Measurements from ENCODE around the gene TRMT44.

TRMT44 gene

GRCh38 chr4:8516061-8516573 is 75.5 kb downstream of the TRMT44 start:
- H2AK5ac ChIP-seq (ENCODE audit: low read length, severe bottlenecking): no peak overlapping the region
- peak overlapping the region in 1 of 2 experiments; percentile 9 for H3K14ac ChIP-seq (ENCODE audit: low read length in 2 of 2)
- no peak overlapping the region for H3K27ac ChIP-seq (ENCODE audit: low read length, poor library complexity, severe bottlenecking)
- H4K8ac ChIP-seq (ENCODE audit: low read length): no peak overlapping the region
- no peak overlapping the region for H4K91ac ChIP-seq (ENCODE audit: low read length)
- H3K9me3 ChIP-seq (ENCODE audit: control insufficient read depth, low read length): peaks cover 12% of the 10 kb centered on the region
- no peak overlapping the region for H2BK120ac ChIP-seq (ENCODE audit: low read depth, low read length)
- WGBS: 75% methylated on average over 14 of the region's 14 CpGs
- no peak overlapping the region for H3K4me2 ChIP-seq (ENCODE audit: low read length, poor library complexity, severe bottlenecking)
- no peaks in the 10 kb centered on the region for H3K79me1 ChIP-seq (replicated peaks; ENCODE audit: low read length, poor library complexity, severe bottlenecking)
- no peak overlapping the region for H3K18ac ChIP-seq (ENCODE audit: low read depth in 1 of 2, low read length in 2 of 2)
- no peak overlapping the region for H2BK12ac ChIP-seq (ENCODE audit: low read length in 2 of 2)
- H3K23ac ChIP-seq (ENCODE audit: low read length in 2 of 2): no peak overlapping the region
- no peak overlapping the region for H3K9ac ChIP-seq (ENCODE audit: low read length)
- DNase-seq: peak; percentile 14
- H3K27me3 ChIP-seq (ENCODE audit: control insufficient read depth in 1 of 2, insufficient read depth in 1 of 2, low read length in 2 of 2): no peaks in the 10 kb centered on the region
- no peak overlapping the region for H2BK15ac ChIP-seq (ENCODE audit: low read depth, poor library complexity, severe bottlenecking)
- no peak overlapping the region for H2AFZ ChIP-seq (ENCODE audit: low read depth, low read length)
- no peak overlapping the region for H3K4ac ChIP-seq (ENCODE audit: low read depth in 1 of 2, low read length in 2 of 2)
- H3K4me3 ChIP-seq (ENCODE audit: insufficient read depth in 1 of 2, low read depth in 1 of 2, low read length in 2 of 2): no peak overlapping the region
- no peaks in the 10 kb centered on the region for H3K36me3 ChIP-seq (ENCODE audit: control insufficient read depth in 1 of 2, insufficient read depth in 2 of 2, low read depth in 1 of 2, low read length in 2 of 2)
- H2BK5ac ChIP-seq (ENCODE audit: low read depth, low read length, poor library complexity, severe bottlenecking): no peak overlapping the region
- H3K4me1 ChIP-seq (ENCODE audit: control insufficient read depth, insufficient read depth, low read depth, low read length): peaks cover 11% of the 10 kb centered on the region

GRCh38 chr4:8516996-8517550 is 76.5 kb downstream of the TRMT44 start:
- DNase-seq: no peak
- Histone ChIP-seq H3K18ac (ENCODE audit: low read depth in 1 of 2, low read length in 2 of 2) (no peak overlapping the region), H3K9ac (ENCODE audit: low read length) (no peak overlapping the region), H2BK12ac (ENCODE audit: low read length in 2 of 2) (no peak overlapping the region), H3K4me3 (ENCODE audit: insufficient read depth in 1 of 2, low read depth in 1 of 2, low read length in 2 of 2) (no peak overlapping the region), H3K4me1 (ENCODE audit: control insufficient read depth, insufficient read depth, low read depth, low read length) (peaks cover 11% of the 10 kb centered on the region), H3K9me3 (ENCODE audit: control insufficient read depth, low read length) (peaks cover 21% of the 10 kb centered on the region), H3K79me1 (replicated peaks; ENCODE audit: low read length, poor library complexity, severe bottlenecking) (no peaks in the 10 kb centered on the region), H3K27me3 (ENCODE audit: control insufficient read depth in 1 of 2, insufficient read depth in 1 of 2, low read length in 2 of 2) (no peaks in the 10 kb centered on the region), H2AFZ (ENCODE audit: low read depth, low read length) (no peak overlapping the region), H4K91ac (ENCODE audit: low read length) (peak overlapping the region; percentile 48), H2BK15ac (ENCODE audit: low read depth, poor library complexity, severe bottlenecking) (no peak overlapping the region), H3K23ac (ENCODE audit: low read length in 2 of 2) (no peak overlapping the region), H3K4me2 (ENCODE audit: low read length, poor library complexity, severe bottlenecking) (no peak overlapping the region), H3K27ac (ENCODE audit: low read length, poor library complexity, severe bottlenecking) (no peak overlapping the region), H3K14ac (ENCODE audit: low read length in 2 of 2) (peak overlapping the region in 1 of 2 experiments; percentile 48), H2BK5ac (ENCODE audit: low read depth, low read length, poor library complexity, severe bottlenecking) (no peak overlapping the region), H2BK120ac (ENCODE audit: low read depth, low read length) (no peak overlapping the region), H2AK5ac (ENCODE audit: low read length, severe bottlenecking) (no peak overlapping the region), H3K4ac (ENCODE audit: low read depth in 1 of 2, low read length in 2 of 2) (no peak overlapping the region), H3K36me3 (ENCODE audit: control insufficient read depth in 1 of 2, insufficient read depth in 2 of 2, low read depth in 1 of 2, low read length in 2 of 2) (no peaks in the 10 kb centered on the region), H4K8ac (ENCODE audit: low read length) (no peak overlapping the region)
- 77% methylated on average over 5 of the region's 5 CpGs for WGBS

- no peak overlapping the region for H3K27ac ChIP-seq (ENCODE audit: low read length, poor library complexity, severe bottlenecking)
- no peaks in the 10 kb centered on the region for H3K36me3 ChIP-seq (ENCODE audit: control insufficient read depth in 1 of 2, insufficient read depth in 2 of 2, low read depth in 1 of 2, low read length in 2 of 2)
- H2BK15ac ChIP-seq (ENCODE audit: low read depth, poor library complexity, severe bottlenecking): no peak overlapping the region
- no peak overlapping the region for H3K18ac ChIP-seq (ENCODE audit: low read depth in 1 of 2, low read length in 2 of 2)
- no peak overlapping the region for H3K4me3 ChIP-seq (ENCODE audit: insufficient read depth in 1 of 2, low read depth in 1 of 2, low read length in 2 of 2)
- H3K4me1 ChIP-seq (ENCODE audit: control insufficient read depth, insufficient read depth, low read depth, low read length): peaks cover 11% of the 10 kb centered on the region
- no peak overlapping the region for H3K23ac ChIP-seq (ENCODE audit: low read length in 2 of 2)
- H3K14ac ChIP-seq (ENCODE audit: low read length in 2 of 2): no peak overlapping the region
- H3K79me1 ChIP-seq (replicated peaks; ENCODE audit: low read length, poor library complexity, severe bottlenecking): no peaks in the 10 kb centered on the region
- 86% methylated on average over 12 of the region's 13 CpGs for WGBS
- peaks cover 26% of the 10 kb centered on the region for H3K9me3 ChIP-seq (ENCODE audit: control insufficient read depth, low read length)
- no peak overlapping the region for H3K4ac ChIP-seq (ENCODE audit: low read depth in 1 of 2, low read length in 2 of 2)
- H2BK120ac ChIP-seq (ENCODE audit: low read depth, low read length): no peak overlapping the region
- no peak overlapping the region for H4K91ac ChIP-seq (ENCODE audit: low read length)
- H3K9ac ChIP-seq (ENCODE audit: low read length): no peak overlapping the region
- H3K27me3 ChIP-seq (ENCODE audit: control insufficient read depth in 1 of 2, insufficient read depth in 1 of 2, low read length in 2 of 2): no peaks in the 10 kb centered on the region
- no peak overlapping the region for H2AFZ ChIP-seq (ENCODE audit: low read depth, low read length)
- no peak overlapping the region for H2BK5ac ChIP-seq (ENCODE audit: low read depth, low read length, poor library complexity, severe bottlenecking)
- H3K4me2 ChIP-seq (ENCODE audit: low read length, poor library complexity, severe bottlenecking): no peak overlapping the region
- H2AK5ac ChIP-seq (ENCODE audit: low read length, severe bottlenecking): no peak overlapping the region
- H2BK12ac ChIP-seq (ENCODE audit: low read length in 2 of 2): no peak overlapping the region
- DNase-seq: no peak
- H4K8ac ChIP-seq (ENCODE audit: low read length): no peak overlapping the region
Measured at GRCh38 chr4:8517946-8518345, 77.4 kb downstream of the TRMT44 start.

GRCh38 chr4:8522160-8523120 is 81.9 kb downstream of the TRMT44 start:
- Histone ChIP-seq H3K14ac (ENCODE audit: low read length in 2 of 2) (no peak overlapping the region), H3K23ac (ENCODE audit: low read length in 2 of 2) (no peak overlapping the region), H3K36me3 (ENCODE audit: control insufficient read depth in 1 of 2, insufficient read depth in 2 of 2, low read depth in 1 of 2, low read length in 2 of 2) (no peaks in the 10 kb centered on the region), H3K27me3 (ENCODE audit: control insufficient read depth in 1 of 2, insufficient read depth in 1 of 2, low read length in 2 of 2) (peaks cover 0 to 2% of the 10 kb centered on the region in 2 experiments), H3K9me3 (ENCODE audit: control insufficient read depth, low read length) (peaks cover 26% of the 10 kb centered on the region), H3K4me3 (ENCODE audit: insufficient read depth in 1 of 2, low read depth in 1 of 2, low read length in 2 of 2) (no peak overlapping the region), H3K4me2 (ENCODE audit: low read length, poor library complexity, severe bottlenecking) (no peak overlapping the region), H3K4ac (ENCODE audit: low read depth in 1 of 2, low read length in 2 of 2) (no peak overlapping the region), H3K27ac (ENCODE audit: low read length, poor library complexity, severe bottlenecking) (no peak overlapping the region), H2AK5ac (ENCODE audit: low read length, severe bottlenecking) (peak overlapping the region; percentile 46), H2BK120ac (ENCODE audit: low read depth, low read length) (no peak overlapping the region), H3K79me1 (replicated peaks; ENCODE audit: low read length, poor library complexity, severe bottlenecking) (no peaks in the 10 kb centered on the region), H4K91ac (ENCODE audit: low read length) (no peak overlapping the region), H2BK12ac (ENCODE audit: low read length in 2 of 2) (peak overlapping the region in 1 of 2 experiments; percentile 23), H2BK5ac (ENCODE audit: low read depth, low read length, poor library complexity, severe bottlenecking) (no peak overlapping the region), H3K4me1 (ENCODE audit: control insufficient read depth, insufficient read depth, low read depth, low read length) (peaks cover 20% of the 10 kb centered on the region), H2AFZ (ENCODE audit: low read depth, low read length) (no peak overlapping the region), H3K18ac (ENCODE audit: low read depth in 1 of 2, low read length in 2 of 2) (no peak overlapping the region), H2BK15ac (ENCODE audit: low read depth, poor library complexity, severe bottlenecking) (no peak overlapping the region), H3K9ac (ENCODE audit: low read length) (no peak overlapping the region), H4K8ac (ENCODE audit: low read length) (no peak overlapping the region)
- WGBS: 86% methylated on average over 23 of the region's 24 CpGs
- no peak for DNase-seq

All from mesenchymal stem cell (in vitro differentiated cells and primary cell).